NCI-H345 treated with DMSO at 0.1 percent for 48 hours (cell line): ENCODE results near the gene VAV3.

Experiments
- DNase-seq: peaks from one replicate; lab custom pipeline; 2025; ENCODE audit not compliant: unreplicated experiment; lab: John Stamatoyannopoulos, UW

VAV3 gene

DNA sequence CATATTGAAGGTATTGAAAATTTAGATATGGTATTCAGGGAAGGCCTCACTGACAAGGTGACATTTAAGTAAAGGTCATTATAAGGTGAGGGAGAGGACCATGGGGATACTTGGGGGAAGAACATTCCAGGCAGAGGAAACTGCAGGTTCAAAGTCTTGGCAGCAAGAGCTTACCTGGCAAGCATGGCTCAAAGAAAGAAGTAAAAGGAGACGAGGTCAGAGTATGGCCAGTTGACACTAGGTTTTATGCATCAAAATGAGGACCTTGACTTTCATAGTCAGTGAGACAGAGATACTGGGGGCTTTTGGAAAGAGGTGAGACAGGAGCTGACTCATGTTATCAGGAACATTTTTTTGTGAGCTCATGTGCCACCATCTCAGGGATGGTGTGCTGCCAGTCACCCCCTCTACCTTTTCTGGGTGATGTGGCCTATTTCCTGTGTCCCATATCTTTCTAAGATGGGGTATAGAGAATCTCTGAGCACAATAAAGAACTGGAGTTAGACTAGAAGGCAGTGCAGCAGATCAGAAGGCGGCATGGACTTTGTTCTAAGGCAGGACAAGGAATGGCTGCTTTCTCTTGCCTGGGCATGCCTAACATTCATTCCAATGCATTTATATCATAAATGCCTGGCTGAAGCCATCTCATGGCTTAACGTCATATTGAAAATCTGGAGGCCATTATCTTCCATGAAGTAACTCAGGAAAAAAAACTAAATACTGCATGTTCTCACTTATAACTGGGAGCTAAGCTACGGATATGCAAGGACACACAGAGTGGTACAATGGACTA is 417.4 kb downstream of the VAV3 start:
- DNase-seq: no peak

DNA sequence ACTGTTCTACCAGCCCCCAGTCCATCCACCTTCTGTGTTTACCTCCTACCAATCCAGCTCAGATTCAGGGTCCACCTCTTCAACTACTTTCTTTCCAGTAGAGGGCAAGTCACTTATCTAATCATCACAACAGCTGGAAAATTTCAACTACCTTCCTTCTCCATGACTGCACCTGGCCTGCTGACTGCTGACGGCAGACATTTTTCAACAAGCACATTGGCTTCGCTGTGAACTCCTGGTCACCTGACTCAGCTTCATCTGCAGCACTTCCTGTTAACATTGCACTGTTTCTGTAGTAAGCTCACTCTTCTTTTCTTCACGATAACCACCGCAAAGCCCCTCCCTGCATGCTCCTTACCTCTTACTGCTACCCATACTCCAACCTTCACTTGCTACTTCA is 418.4 kb downstream of the VAV3 start:
- no peak for DNase-seq

DNA sequence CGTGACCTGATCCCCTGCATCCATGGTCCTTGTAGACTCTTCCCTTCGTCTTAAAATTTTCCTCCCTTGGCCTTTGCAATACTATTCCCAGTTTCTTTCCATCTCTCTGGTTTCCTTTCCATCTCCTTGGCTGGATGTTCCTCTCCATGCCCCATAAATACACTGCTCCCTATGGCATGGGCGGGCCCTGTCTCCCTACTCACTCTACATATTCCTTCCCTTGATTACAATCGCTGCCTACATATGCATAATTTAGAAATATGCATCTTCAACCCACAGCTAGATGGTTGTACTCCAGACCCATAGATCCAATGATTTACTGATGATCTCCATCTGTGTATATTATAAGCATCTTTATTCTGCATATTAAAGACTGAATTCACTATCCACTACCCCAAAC is 419.1 kb downstream of the VAV3 start:
- DNase-seq: no peak

DNA sequence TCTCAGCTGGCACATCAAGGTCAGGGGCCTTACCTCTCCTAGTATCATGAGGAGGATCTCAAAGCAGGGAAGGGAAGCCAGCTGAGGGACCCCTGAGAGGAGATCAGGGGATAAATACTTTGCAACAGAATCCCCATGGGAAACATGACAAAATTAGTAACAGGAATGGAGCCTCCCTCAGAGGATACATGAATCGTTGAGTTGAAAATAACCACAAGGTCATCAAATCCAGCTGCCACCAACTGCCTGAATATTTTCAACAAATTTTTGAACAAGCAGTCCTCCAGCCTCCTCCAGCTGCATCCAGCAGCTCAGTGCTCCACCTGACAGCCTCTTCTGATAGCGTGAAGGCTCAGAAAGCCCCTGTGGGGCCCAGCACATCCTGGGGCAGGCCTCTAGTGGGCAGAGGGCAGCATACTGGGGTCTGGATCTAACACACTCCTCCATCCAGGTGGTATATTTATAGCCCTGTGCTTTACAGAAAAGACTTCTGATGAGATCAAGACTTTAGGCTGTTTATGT is 419.9 kb downstream of the VAV3 start:
- DNase-seq: no peak

DNA sequence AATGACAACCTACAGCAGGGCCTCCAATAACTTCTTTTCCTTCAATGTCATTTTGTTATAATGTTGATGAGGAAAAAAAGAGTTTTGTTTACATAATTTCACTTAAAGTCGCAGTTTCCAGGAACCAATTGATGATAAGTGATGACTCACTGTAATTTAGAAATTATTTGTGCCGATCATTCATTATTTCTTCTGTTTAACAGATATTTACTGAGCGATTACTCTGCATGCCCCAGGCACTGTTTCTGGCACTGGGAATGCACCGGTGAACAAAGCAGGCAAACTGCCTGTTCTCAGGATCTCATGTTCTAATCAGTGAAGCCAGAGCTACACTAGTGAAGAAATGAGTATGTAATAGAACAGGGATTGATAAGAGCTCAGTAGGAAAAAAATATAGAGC is 420.7 kb downstream of the VAV3 start:
- DNase-seq: no peak

DNA sequence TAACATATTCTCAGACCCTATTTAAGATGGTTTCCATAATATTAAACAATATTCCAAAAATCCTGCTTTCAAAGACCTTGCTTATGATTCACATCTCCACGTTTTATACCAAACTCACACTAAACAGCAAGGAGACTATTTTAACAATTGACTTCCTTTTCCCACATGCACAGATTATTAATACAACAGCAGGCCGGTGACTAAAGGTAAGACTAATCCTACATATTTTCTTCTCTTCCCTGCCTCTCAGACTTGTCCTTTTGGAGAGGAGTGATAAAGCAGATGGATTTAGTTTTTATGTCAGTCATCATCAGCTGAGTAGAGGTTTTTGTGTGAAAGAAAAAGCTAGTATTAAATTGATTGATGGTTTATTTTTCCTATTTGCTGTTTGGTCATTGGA is 423.6 kb downstream of the VAV3 start:
- DNase-seq: no peak

DNA sequence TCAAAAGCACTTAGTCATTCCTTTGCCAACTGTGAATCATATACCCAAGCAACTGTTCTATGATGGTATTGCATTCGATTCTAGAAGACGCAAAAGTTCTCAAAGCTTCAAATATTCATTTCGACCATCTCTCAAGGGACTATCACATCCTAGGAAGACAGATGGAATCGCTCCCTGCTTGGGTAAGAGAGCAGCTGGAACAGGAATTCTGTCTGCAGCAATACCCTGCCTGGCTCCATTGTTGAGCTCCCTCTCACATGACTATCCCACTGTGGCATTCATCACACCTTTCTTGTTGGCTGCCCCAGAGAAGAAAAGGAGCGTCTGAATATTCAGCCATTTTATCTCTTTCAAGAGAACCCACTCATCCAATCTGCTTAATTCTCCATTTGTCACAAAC is 426.5 kb downstream of the VAV3 start:
- no peak for DNase-seq

DNA sequence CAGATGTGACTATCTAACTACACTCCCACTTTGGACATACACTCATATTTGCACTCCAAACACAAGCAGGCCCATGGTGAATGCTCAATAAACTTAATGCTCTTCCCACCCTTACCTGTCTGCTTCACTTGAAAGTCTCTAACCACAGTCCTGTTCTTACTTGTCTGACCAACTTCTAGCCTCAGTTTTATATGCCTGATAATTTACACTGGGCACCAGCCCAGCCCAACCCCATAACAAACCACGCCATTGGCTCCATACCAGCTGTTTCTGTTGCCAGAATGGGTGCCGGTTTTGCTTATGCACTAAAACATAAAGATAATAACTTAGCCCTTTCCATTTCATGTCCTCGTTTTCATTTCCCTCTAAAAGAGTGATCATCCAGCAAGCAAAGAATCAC is 428.7 kb downstream of the VAV3 start:
- DNase-seq: no peak

DNA sequence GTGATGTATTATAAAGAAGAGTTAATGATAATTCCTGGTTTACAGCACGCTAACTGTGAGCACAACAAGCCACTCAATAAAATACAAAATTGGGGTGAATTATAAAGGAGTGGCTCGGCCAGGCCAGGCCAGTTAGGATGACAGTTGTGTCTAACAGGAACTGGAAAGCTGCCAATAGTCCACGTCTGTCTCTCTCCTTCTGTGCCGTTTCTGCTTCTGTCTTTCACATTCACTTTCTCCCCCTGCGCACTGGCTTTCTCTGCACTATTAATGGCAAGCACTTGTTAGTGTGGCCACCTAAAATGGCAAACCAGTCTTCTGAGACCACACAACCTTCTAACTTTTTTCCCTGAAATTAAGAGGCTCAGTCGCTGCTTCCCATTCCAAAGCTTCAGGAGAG is 429.9 kb downstream of the VAV3 start:
- DNase-seq: peak; percentile 29

DNA sequence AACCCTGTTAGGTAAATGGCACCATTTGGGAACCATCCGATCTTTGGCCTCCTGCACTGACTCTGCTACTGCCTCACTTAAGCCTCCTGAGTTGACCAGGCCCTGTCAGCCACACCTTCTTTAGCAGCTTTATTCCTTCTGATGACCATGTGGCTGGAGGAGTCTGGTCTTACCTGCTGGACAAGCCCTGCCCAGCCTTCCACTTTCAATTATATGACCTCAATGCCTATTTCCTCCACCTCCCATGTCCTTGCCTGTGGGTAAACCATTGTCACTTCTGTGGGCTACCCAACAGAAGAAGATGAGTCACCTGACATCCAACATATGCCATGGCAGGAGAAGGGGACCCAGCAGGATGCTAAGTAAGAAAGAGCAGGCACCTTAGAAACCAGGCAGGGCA is 430.3 kb downstream of the VAV3 start:
- DNase-seq: no peak

DNA sequence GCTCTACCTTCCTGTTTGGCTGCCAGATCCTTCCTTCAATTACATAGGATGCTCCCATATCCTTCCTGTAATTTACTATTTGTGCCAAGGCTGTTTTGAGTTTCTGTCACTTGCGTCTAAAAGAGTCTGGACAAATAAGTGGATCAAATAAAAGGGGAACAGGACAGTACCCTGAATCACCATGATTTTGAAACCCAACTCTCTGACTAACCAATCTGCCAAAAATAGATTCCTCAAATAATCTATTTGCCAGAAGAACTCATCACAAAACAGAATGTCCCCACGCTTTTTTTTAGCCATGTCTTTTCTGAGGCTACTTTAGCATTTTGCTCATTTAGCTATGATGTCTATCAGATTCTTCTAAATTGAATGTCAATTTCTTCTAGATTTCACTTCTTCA is 431.5 kb downstream of the VAV3 start:
- DNase-seq: no peak

DNA sequence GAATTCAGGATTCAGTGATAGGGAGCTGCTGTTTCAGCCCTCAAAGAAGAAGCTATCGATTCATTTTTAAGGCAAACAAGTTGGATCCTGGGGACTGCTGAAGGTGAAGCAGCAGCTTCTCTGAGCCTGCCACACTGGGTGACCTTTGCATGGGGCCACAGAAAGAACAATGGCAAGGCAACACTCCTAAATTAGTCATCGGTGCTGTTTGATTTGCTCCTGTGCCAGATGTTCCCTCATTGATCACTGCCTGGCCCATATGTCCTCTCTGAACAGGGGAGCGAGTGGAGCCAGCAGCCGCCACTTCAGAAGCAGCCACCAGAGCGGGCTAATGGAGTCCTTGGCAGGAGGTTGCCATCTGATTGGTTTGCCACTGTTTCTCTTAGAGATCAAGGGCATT is 432.7 kb downstream of the VAV3 start:
- DNase-seq: peak; percentile 97

DNA sequence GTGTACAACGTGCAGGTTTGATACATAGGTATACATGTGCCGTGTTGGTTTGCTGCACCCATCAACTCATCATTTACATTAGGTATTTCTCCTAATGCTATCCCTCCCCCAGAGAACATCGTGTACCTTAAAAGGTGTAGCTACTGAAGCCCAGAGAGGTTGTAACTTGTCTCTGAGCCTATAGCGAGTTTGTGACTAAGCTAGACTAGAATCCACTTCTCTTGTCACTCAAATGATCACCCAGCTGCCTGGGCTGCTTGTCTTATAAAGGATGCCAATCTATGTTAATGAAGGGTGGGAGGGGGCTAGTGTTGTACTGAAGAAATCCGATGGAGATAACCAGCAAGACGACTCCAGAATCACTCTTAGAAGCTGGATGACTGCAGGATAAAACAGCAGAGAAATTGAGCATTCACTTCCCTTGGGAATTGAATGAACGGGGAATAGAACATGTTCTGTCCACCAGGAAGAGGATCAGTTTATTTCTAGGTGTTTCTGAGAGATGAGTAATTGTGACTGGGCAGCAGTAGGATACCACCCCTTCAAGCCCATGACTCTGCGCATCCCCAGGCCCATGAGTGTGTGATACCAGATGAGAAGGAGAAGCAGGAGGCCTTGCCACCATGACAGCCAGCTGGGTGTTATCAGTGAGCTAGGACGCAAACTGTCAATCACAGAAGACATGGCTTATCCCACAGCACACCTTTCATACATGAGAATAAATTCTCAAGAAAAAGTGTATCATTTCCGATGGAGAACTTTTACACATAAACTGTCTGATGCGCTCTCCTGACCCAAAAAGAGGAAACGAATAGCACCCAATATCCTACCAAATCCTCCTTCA is 433.7 kb downstream of the VAV3 start:
- no peak for DNase-seq

DNA sequence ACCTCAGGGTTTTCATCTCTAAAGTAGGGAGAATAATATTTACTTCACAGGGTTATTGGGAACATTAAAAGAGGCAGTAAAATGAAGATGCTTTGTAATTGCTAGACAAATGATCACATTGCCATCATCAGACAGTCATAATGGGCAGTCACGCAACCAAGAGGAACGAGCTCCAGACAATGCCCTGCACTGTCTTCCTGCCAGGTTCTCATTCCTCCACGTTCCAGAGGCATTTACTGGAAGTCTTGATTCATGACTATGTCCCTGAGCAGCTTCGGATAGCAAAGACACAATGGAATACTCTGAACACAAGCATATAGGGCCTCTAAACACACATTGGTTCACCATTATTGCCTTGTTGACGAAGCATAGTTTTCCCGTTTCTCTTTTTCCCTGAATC is 434.4 kb downstream of the VAV3 start:
- DNase-seq: no peak

DNA sequence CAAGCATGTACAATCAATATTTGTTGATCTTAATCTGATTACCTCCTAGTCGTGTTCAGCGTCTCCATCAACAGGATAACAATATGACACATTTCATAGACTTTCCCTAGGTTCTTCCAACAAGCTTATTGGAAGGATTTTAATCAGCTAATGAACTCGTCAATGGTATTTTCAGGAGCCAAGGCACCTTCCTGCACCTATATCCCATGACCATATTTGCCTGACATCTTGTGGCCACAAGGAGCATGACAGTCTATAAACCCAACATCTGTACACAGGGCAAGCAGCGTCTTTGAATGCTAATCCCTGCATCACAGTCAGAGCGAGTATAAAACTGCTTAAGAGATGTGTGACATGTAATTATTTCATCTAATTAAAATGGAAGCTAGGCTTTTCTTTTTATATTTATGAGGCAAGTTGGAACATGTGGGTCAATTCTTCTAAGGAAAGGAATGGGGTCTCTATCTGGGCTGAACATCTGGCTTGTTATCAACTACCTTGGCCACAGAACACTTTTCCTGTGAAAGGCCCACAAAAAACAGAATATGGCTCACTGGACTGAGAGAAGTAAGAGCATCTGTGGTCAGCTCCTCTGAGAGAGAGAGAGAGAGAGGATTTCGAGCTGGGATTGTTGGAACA is 435.4 kb downstream of the VAV3 start:
- peak; percentile 60 for DNase-seq

DNA sequence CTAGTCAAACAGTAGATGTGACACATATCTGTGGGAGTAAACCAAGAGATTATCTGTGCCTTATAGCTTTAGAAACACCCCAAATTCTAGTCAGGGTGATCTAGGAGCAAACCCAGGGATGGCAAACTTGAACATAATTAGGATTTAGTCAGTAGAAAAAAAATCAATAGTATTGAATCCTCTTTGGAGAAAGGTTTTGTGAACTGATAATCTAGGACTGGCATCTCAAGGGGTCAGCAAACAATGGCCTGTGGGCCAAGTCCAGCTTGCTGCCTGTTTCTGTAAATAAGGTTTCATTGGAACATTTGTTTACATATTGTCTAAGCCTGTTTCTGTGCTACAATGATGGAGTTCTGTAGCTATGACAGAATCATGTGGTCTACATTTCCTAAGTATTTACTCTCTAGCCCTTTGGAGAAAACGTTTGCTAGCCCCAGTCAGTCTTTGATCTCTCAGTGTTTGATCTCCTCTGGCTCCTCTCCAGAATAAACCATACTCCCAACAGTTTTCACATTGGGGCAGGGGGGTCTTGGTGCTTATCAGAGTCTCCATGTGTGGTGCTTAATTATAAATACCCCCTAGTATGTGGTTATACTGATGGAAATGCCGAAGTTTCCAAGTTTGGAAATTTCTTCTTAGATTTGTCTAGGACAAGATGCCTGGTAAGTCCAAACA is 438.3 kb downstream of the VAV3 start:
- peak; percentile 28 for DNase-seq

DNA sequence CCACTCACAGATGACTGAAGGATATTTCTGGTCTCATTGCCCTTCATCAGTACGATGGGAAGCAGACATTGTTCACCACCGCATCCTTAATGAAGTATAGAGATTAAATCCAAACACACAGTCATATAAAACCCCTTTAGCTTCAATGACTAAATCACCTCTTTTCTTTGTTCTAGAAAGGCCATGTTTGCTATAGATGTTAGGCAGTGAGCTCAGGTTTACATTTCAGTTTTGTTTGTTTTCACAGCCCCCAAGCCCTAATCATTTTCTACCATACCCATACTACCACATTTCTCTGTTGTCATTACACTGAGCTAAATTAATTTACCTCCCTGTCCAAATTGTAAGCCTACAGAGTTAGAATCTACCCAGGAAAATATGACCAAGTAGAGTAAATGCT is 439.0 kb downstream of the VAV3 start:
- no peak for DNase-seq

DNA sequence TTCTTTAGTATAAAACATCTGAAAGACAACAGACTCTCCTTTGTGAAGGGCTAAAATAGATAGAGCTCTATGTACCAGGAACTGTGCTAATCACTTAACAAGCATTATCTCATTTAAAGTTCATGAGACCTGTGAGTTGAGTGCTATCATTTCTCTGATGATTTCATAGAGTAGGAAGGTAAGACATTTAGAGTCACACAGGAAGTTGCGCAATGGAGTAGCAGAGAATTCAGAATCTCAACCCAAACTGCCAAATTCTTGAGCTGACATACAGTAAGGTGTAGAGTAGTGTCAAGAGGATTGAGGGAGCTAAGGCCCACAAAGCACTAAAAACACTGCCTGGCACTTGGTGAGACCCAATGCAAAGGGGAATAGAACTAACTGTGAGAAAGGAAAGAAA is 439.8 kb downstream of the VAV3 start:
- DNase-seq: no peak

DNA sequence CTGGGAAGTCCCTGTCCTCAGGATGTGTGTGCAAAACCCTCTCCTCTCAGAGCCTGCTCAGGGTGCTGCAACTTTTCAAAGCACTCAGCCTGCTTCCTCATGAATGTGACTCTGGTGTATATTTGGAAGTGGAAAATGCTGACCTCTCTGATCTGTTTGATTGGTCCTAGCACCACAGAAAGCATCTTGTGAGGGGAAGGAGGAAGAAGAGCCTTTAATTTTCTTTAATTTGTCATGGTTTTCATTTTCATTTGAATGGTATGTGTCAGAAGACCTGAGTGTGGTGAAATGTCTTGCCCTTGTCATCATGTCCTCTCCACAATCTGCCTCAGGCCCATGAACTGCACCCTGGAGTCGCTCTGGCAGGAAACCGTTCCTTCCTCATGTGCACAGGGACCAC is 440.7 kb downstream of the VAV3 start:
- no peak for DNase-seq

DNA sequence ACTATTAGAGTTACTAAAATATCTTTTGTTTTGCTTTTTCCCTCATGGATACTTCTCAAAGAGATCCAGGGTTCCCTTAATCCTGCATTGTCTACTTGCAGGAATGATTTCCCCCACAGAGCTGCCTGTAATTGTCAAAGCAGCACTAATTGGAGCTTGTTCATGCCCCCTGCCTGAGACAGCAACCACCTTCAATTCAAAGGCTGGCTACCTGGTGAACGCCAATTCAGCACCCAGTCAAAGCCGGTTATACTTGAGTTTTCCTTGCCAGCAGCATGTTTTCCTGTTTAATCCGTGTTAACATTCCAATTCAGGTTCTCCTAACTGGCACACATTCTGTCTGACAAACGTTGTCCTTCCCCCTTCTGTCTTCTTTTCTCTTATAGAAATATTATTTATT is 441.2 kb downstream of the VAV3 start:
- DNase-seq: no peak

DNA sequence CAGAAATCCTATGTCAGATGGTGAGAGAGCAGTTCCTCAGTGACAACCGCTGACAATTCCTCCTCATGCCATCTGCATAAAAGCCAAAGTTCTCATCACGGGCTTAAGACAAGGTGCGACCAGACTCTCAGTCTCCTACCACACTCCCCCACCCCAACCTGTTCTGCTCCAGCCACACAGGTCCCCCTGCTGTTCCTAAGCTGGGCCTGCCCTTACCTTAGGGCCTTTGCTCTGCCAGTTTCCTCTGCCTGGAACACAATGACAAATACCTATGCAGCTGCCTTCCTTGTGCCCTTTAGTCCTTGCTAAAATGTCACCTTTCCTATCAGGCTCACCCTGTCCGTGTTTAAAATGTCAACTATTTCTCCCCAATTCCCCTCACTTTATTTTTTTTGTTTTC is 441.9 kb downstream of the VAV3 start:
- no peak for DNase-seq
